Loucy (cell line): Measurements from ENCODE around the gene TMED4.

Source experiments
- H2AFZ ChIP-seq: fragments of 200-600 bp; sonication (generic); 2 replicates; pipeline ENCODE4 v1.6.0; 2016; ENCODE audit warnings: antibody characterized with exemption, mild to moderate bottlenecking, low read length, moderate library complexity
- H3F3A ChIP-seq: fragments of 200-600 bp; 2 replicates; pipeline ENCODE4 v1.6.0; 2016; ENCODE audit warnings: antibody characterized with exemption, low read depth, mild to moderate bottlenecking
- H3K27me3 ChIP-seq: fragments of 200-600 bp; sonication (generic); 2 replicates; pipeline ENCODE4 v1.6.1; 2014; ENCODE audit warnings: low read length, mild to moderate bottlenecking; ENCODE audit not compliant: insufficient read depth, poor library complexity, severe bottlenecking
- H3K36me3 ChIP-seq: fragments of 200-600 bp; sonication (generic); 2 replicates; pipeline ENCODE4 v1.6.1; 2016; ENCODE audit warnings: low read length; ENCODE audit not compliant: insufficient read depth
- H3K4me1 ChIP-seq: fragments of 200-600 bp; sonication (generic); 2 replicates; pipeline ENCODE4 v1.5.1; 2014; ENCODE audit warnings: low read length, mild to moderate bottlenecking; ENCODE audit not compliant: insufficient read depth, poor library complexity, severe bottlenecking
- H3K4me2 ChIP-seq: fragments of 200-600 bp; sonication (generic); 2 replicates; pipeline ENCODE4 v1.6.0; 2014; ENCODE audit warnings: antibody characterized with exemption, low read length, low read depth, mild to moderate bottlenecking; ENCODE audit not compliant: poor library complexity, severe bottlenecking
- H3K4me3 ChIP-seq: fragments of 200-600 bp; sonication (generic); 2 replicates; pipeline ENCODE4 v1.5.1; 2014; ENCODE audit warnings: low read length, mild to moderate bottlenecking, mixed read lengths; ENCODE audit not compliant: poor library complexity, severe bottlenecking
- H3K79me2 ChIP-seq: fragments of 200-600 bp; sonication (generic); 2 replicates; pipeline ENCODE4 v1.6.1; 2014; ENCODE audit warnings: low read length; ENCODE audit not compliant: insufficient read depth
- H3K9ac ChIP-seq: fragments of 200-600 bp; sonication (generic); 2 replicates; pipeline ENCODE4 v1.6.0; 2014; ENCODE audit warnings: mild to moderate bottlenecking, low read depth, low read length, moderate library complexity; ENCODE audit not compliant: poor library complexity, severe bottlenecking
- H3K9me2 ChIP-seq: fragments of 200-600 bp; sonication (generic); replicated peaks from 2 replicates; pipeline ENCODE4 v1.6.1; 2016; ENCODE audit warnings: low read depth, low read length, mixed read lengths
- H3K9me3 ChIP-seq: fragments of 200-600 bp; sonication (generic); 2 replicates; pipeline ENCODE4 v1.6.1; 2014; ENCODE audit warnings: mild to moderate bottlenecking, antibody characterized with exemption, low read length, low read depth; ENCODE audit not compliant: insufficient read depth
- H4K20me1 ChIP-seq: fragments of 200-600 bp; sonication (generic); 2 replicates; pipeline ENCODE4 v1.6.0; 2014; ENCODE audit warnings: antibody characterized with exemption, low read length, mild to moderate bottlenecking; ENCODE audit not compliant: insufficient read depth, poor library complexity, severe bottlenecking
- CTCF ChIP-seq: fragments of 200-600 bp; sonication (generic); conservative IDR thresholded peaks from 2 replicates; pipeline ENCODE4 v1.5.1; 2014; ENCODE audit warnings: mild to moderate bottlenecking, antibody characterized with exemption, low read length
- EZH2phosphoT487 ChIP-seq: fragments of 200-600 bp; IDR thresholded peaks from 2 replicates; pipeline ENCODE4 v1.6.1; 2018; ENCODE audit warnings: antibody characterized with exemption, mild to moderate bottlenecking, moderate library complexity, borderline replicate concordance

Gene TMED4

GRCh38 chr7:44538798-44539668 is 43.0 kb downstream of the TMED4 start:
- TF ChIP-seq CTCF, result no peak
- TF ChIP-seq EZH2phosphoT487, result no peak
- H3K79me2 ChIP-seq, result no peaks in the 10 kb centered on the region
- no peak overlapping the region for H3K4me2 ChIP-seq
- no peaks in the 10 kb centered on the region for H3K9me3 ChIP-seq
- no peak overlapping the region for H3K9ac ChIP-seq
- no peak overlapping the region for H2AFZ ChIP-seq
- no peak overlapping the region for H3K4me3 ChIP-seq
- no peaks in the 10 kb centered on the region for H4K20me1 ChIP-seq
- H3K27me3 ChIP-seq, result no peaks in the 10 kb centered on the region
- H3K9me2 ChIP-seq, result no peaks in the 10 kb centered on the region
- H3F3A ChIP-seq, result no peaks in the 10 kb centered on the region
- no peaks in the 10 kb centered on the region for H3K4me1 ChIP-seq
- no peaks in the 10 kb centered on the region for H3K36me3 ChIP-seq

GRCh38 chr7:44538093-44538797 is 43.8 kb downstream of the TMED4 start:
- no peaks in the 10 kb centered on the region for H3K9me3 ChIP-seq
- H3K36me3 ChIP-seq, result no peaks in the 10 kb centered on the region
- no peaks in the 10 kb centered on the region for H3K9me2 ChIP-seq
- H3K4me3 ChIP-seq, result no peak overlapping the region
- no peaks in the 10 kb centered on the region for H3K4me1 ChIP-seq
- H3K27me3 ChIP-seq, result no peaks in the 10 kb centered on the region
- no peaks in the 10 kb centered on the region for H3K79me2 ChIP-seq
- H2AFZ ChIP-seq, result no peak overlapping the region
- H3K9ac ChIP-seq, result no peak overlapping the region
- TF ChIP-seq EZH2phosphoT487 (no peak), CTCF (no peak)
- H3F3A ChIP-seq, result no peaks in the 10 kb centered on the region
- no peak overlapping the region for H3K4me2 ChIP-seq
- H4K20me1 ChIP-seq, result no peaks in the 10 kb centered on the region

GRCh38 chr7:44537442-44537841 is 44.6 kb downstream of the TMED4 start:
- Histone ChIP-seq H3K27me3 (no peaks in the 10 kb centered on the region), H3K4me3 (no peak overlapping the region), H3K79me2 (no peaks in the 10 kb centered on the region), H3K4me1 (no peaks in the 10 kb centered on the region), H3F3A (no peaks in the 10 kb centered on the region), H3K9me3 (no peaks in the 10 kb centered on the region), H3K36me3 (no peaks in the 10 kb centered on the region), H2AFZ (no peak overlapping the region), H4K20me1 (no peaks in the 10 kb centered on the region), H3K9me2 (no peaks in the 10 kb centered on the region), H3K4me2 (no peak overlapping the region), H3K9ac (no peak overlapping the region)
- TF ChIP-seq EZH2phosphoT487, result no peak
- no peak for TF ChIP-seq CTCF
